Osteocyte (in vitro differentiated cells): ENCODE data around the gene CPEB4. TPM values are rescaled to one million over a fixed set of nuclear protein-coding genes. Genes with fewer than 3 reads are reported as not detected.

ENCODE experiments used
- DNase-seq: peaks from one replicate; pipeline ENCODE4 v3.0.0; 2021; ENCODE audit warnings: mixed read lengths; ENCODE audit not compliant: unreplicated experiment; ENCODE audit errors: extremely low spot score
- H3K27ac Mint-ChIP-seq: one replicate; pipeline ENCODE4 v1.8.0; 2021; ENCODE audit warnings: mild to moderate bottlenecking, mixed read lengths; ENCODE audit not compliant: unreplicated experiment
- H3K27me3 Mint-ChIP-seq: one replicate; pipeline ENCODE4 v1.8.0; 2021; ENCODE audit warnings: mixed read lengths; ENCODE audit not compliant: unreplicated experiment
- H3K36me3 Mint-ChIP-seq: one replicate; pipeline ENCODE4 v1.8.0; 2021; ENCODE audit warnings: mixed read lengths; ENCODE audit not compliant: unreplicated experiment
- H3K4me1 Mint-ChIP-seq: one replicate; pipeline ENCODE4 v1.8.0; 2021; ENCODE audit warnings: mixed read lengths; ENCODE audit not compliant: unreplicated experiment
- H3K4me3 Mint-ChIP-seq: one replicate; pipeline ENCODE4 v1.8.0; 2021; ENCODE audit warnings: mild to moderate bottlenecking, moderate library complexity, mixed read lengths; ENCODE audit not compliant: unreplicated experiment
- H3K9me3 Mint-ChIP-seq: one replicate; pipeline ENCODE4 v1.8.0; 2021; ENCODE audit warnings: mixed read lengths; ENCODE audit not compliant: unreplicated experiment
- total RNA-seq: library from RNA; stranded (reverse); gene quantifications from 2 replicates; pipeline ENCODE4 v1.2.1, GENCODE V29; 2021
- TF ChIP-seq, protein P1 (sequence below): fragments of 200-600 bp; sonication (generic); IDR thresholded peaks from 2 replicates; pipeline ENCODE4 v1.5.0; 2021; ENCODE audit warnings: antibody characterized with exemption, mild to moderate bottlenecking, moderate library complexity

CPEB4 gene
- total RNA-seq, 1 donor from 2014 or later, result 37.6 TPM

DNA sequence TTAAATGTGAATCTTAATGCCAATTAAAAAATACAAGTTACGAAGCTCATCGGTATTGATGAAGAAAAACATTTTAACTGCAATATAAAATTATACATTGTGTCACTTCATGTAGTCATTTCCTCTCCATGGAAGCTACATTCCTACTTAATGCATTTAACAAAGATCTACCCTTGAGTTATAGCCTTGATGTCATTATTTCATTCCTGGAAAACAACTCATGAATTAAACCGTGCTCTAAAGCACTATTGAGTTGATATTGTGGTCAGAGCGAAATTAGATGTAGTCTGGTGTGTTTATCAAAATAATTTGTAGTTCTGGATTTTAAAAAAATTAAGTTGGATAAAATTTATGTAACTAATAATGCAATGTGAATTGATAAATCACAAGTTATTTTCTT is 111.9 kb downstream of the CPEB4 start:
- TF ChIP-seq, protein P1, sequence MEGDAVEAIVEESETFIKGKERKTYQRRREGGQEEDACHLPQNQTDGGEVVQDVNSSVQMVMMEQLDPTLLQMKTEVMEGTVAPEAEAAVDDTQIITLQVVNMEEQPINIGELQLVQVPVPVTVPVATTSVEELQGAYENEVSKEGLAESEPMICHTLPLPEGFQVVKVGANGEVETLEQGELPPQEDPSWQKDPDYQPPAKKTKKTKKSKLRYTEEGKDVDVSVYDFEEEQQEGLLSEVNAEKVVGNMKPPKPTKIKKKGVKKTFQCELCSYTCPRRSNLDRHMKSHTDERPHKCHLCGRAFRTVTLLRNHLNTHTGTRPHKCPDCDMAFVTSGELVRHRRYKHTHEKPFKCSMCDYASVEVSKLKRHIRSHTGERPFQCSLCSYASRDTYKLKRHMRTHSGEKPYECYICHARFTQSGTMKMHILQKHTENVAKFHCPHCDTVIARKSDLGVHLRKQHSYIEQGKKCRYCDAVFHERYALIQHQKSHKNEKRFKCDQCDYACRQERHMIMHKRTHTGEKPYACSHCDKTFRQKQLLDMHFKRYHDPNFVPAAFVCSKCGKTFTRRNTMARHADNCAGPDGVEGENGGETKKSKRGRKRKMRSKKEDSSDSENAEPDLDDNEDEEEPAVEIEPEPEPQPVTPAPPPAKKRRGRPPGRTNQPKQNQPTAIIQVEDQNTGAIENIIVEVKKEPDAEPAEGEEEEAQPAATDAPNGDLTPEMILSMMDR, result no peak
- H3K27ac Mint-ChIP-seq, result no peak overlapping the region
- DNase-seq, result no peak
- H3K36me3 Mint-ChIP-seq, result no peaks in the 10 kb centered on the region
- no peak overlapping the region for H3K4me3 Mint-ChIP-seq
- H3K4me1 Mint-ChIP-seq, result no peaks in the 10 kb centered on the region
- H3K9me3 Mint-ChIP-seq, result no peaks in the 10 kb centered on the region
- H3K27me3 Mint-ChIP-seq, result peaks cover 70% of the 10 kb centered on the region

GRCh38 chr5:174003795-174004194 is 115.6 kb downstream of the CPEB4 start:
- H3K4me3 Mint-ChIP-seq, result no peak overlapping the region
- H3K36me3 Mint-ChIP-seq, result no peaks in the 10 kb centered on the region
- TF ChIP-seq, protein P1, result no peak
- H3K9me3 Mint-ChIP-seq, result no peaks in the 10 kb centered on the region
- no peaks in the 10 kb centered on the region for H3K4me1 Mint-ChIP-seq
- no peak overlapping the region for H3K27ac Mint-ChIP-seq
- DNase-seq, result no peak
- H3K27me3 Mint-ChIP-seq, result peaks cover 59% of the 10 kb centered on the region

DNA sequence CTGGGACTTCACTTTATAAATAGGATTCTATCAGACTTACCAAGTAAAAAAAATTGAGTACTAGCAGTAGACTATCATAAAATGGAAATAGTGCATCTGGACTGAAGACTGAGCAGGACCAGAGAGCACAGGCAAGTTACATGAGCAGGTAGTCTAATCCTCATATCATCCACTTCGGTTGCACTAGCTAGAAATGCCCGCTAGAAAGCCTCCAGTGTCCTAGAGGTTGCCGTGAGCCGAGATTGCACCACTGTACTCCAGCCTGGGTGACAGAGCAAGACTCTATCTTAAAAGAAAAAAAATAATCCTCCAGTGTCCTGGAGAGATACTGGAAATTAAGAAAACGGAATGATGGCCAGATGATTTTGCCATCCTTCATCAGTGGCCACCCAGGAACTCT is 120.8 kb downstream of the CPEB4 start:
- TF ChIP-seq, protein P1, result no peak
- Mint-ChIP-seq H3K27me3 (peaks cover 56% of the 10 kb centered on the region), H3K4me1 (no peaks in the 10 kb centered on the region), H3K9me3 (no peaks in the 10 kb centered on the region), H3K4me3 (no peak overlapping the region), H3K27ac (no peak overlapping the region), H3K36me3 (no peaks in the 10 kb centered on the region)
- no peak for DNase-seq

DNA sequence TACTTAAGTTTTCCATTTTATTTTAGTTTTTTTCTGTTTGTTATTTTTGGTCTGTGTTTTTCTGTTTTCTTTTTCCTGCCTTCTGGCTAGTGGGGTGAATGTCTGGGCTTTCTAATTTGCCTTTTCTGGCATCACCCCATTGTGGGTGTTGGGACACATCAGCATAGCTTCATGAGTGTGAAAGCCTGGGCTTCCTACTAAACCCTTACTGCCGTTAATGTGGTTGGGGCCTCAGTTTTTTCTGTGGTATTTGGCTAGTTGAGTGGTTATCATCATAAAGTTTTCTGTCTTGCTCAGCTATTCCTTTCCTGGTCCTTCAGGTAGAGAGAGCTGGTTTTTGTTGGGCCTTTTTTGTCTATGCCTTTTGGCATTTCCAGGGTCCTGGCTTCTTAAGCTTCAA is 122.2 kb downstream of the CPEB4 start:
- H3K4me1 Mint-ChIP-seq, result no peaks in the 10 kb centered on the region
- H3K27ac Mint-ChIP-seq, result no peak overlapping the region

DNA sequence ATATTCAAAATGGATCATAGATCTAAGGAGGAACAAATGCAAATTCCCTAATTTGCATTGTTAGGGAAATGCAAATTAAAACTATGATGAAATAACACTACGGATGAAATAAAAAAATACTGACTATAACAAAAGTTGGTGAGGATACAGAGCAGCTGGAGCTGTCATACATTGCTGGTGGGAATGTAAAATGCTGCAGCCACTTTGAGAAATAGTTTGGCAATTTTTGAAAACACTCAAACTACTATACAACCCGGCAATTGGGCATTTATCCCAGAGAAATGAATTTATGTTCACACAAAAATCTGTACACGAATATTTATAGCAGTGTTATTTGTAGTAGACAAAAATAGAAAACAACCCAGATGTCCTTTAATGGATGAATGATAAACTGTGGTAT is 123.3 kb downstream of the CPEB4 start:
- H3K36me3 Mint-ChIP-seq, result no peaks in the 10 kb centered on the region
- no peak overlapping the region for H3K4me3 Mint-ChIP-seq
- no peak for DNase-seq
- H3K27ac Mint-ChIP-seq, result no peak overlapping the region
- H3K27me3 Mint-ChIP-seq, result peaks cover 42% of the 10 kb centered on the region
- TF ChIP-seq, protein P1, result no peak
- H3K4me1 Mint-ChIP-seq, result no peaks in the 10 kb centered on the region
- H3K9me3 Mint-ChIP-seq, result no peaks in the 10 kb centered on the region

More for the DNA sequence above, 122.2 kb downstream of the CPEB4 start:
- Mint-ChIP-seq H3K27me3 (peaks cover 50% of the 10 kb centered on the region), H3K4me3 (no peak overlapping the region), H3K9me3 (no peaks in the 10 kb centered on the region), H3K36me3 (no peaks in the 10 kb centered on the region)
- TF ChIP-seq, protein P1, result no peak
- DNase-seq, result no peak

Other genes with a start within 250 kb of the CPEB4 start
- gene C5orf47, start 100.8 kb downstream of the CPEB4 start, total RNA-seq, result not detected in 2 replicates
- gene NSG2, start 157.4 kb downstream of the CPEB4 start, total RNA-seq, result not detected in 2 replicates